ENCODE results near the gene COQ10A. TPM values are rescaled to one million over a fixed set of nuclear protein-coding genes. Genes with fewer than 3 reads are reported as not detected.
A peak's percentile ranks its signal among the peaks of the same experiment; 100 is the strongest.
"Not testable (repeated sequence)": the region's sequence is repeated elsewhere in the genome, so short reads cannot be mapped to it uniquely, and the experiment has no call there.

Gene COQ10A
- polyA plus RNA-seq, 6 donors from 2014 or later, result 9.5 to 16.6 (median 14.2) TPM

GRCh38 chr12:56253091-56253490 is 13.7 kb upstream of the COQ10A start:
- ATAC-seq (ENCODE audit: low read depth in 2 of 2) (no peak), DNase-seq (no peak)
- no peaks in the 10 kb centered on the region for H3K9me3 Mint-ChIP-seq
- no peak overlapping the region for H3K27ac Mint-ChIP-seq
- peaks cover 5 to 18% of the 10 kb centered on the region in 2 donors for H3K36me3 Mint-ChIP-seq
- H3K27me3 Mint-ChIP-seq, result no peaks in the 10 kb centered on the region
- H3K4me3 Mint-ChIP-seq, result peak overlapping the region in 1 of 8 donors; percentile 41
- peaks cover 15 to 17% (median 16%) of the 10 kb centered on the region in 3 donors for H3K4me1 Mint-ChIP-seq

GRCh38 chr12:56255671-56256070 is 11.1 kb upstream of the COQ10A start:
- peak overlapping the region in 4 of 8 donors; percentile 7 to 84 (median 80) for H3K4me3 Mint-ChIP-seq

GRCh38 chr12:56256326-56256960 is 10.3 kb upstream of the COQ10A start:
- no peaks in the 10 kb centered on the region for H3K27me3 Mint-ChIP-seq
- H3K4me1 Mint-ChIP-seq, result peaks cover 22 to 24% (median 22%) of the 10 kb centered on the region in 3 donors
- no peaks in the 10 kb centered on the region for H3K9me3 Mint-ChIP-seq
- no peak for ATAC-seq (ENCODE audit: low read depth in 2 of 2)
- no peak for DNase-seq
- peak overlapping the region in 7 of 8 donors; percentile 79 to 93 (median 82) for H3K4me3 Mint-ChIP-seq
- peaks cover 5 to 18% of the 10 kb centered on the region in 2 donors for H3K36me3 Mint-ChIP-seq
- peak overlapping the region in 2 of 6 donors; percentile 73 to 86 for H3K27ac Mint-ChIP-seq

More at GRCh38 chr12:56255671-56256070, 11.1 kb upstream of the COQ10A start:
- peak overlapping the region in 1 of 6 donors; percentile 86 for H3K27ac Mint-ChIP-seq
- ATAC-seq (ENCODE audit: low read depth in 2 of 2) (no peak), DNase-seq (no peak)
- H3K27me3 Mint-ChIP-seq, result no peaks in the 10 kb centered on the region
- H3K4me1 Mint-ChIP-seq, result peaks cover 22 to 24% (median 22%) of the 10 kb centered on the region in 3 donors
- peaks cover 5 to 18% of the 10 kb centered on the region in 2 donors for H3K36me3 Mint-ChIP-seq
- H3K9me3 Mint-ChIP-seq, result no peaks in the 10 kb centered on the region

- DNase-seq (no peak), ATAC-seq (ENCODE audit: low read depth in 2 of 2) (no peak)
- Mint-ChIP-seq H3K27me3 (no peaks in the 10 kb centered on the region), H3K27ac (peak overlapping the region in 4 of 6 donors; percentile 2 to 90 (median 80)), H3K36me3 (peaks cover 3 to 18% of the 10 kb centered on the region in 2 donors), H3K4me3 (peak overlapping the region; percentile 79 to 93 (median 86)), H3K9me3 (no peaks in the 10 kb centered on the region), H3K4me1 (peaks cover 18 to 24% (median 22%) of the 10 kb centered on the region in 3 donors)
Observed at GRCh38 chr12:56257071-56257470, 9.7 kb upstream of the COQ10A start.

- H3K4me3 Mint-ChIP-seq, result peak overlapping the region; percentile 79 to 93 (median 86)
- no peak for DNase-seq
Observed at GRCh38 chr12:56257491-56258067, 9.2 kb upstream of the COQ10A start.

GRCh38 chr12:56258068-56258819 is 8.5 kb upstream of the COQ10A start, which contains the start of gene ANKRD52:
Gene ANKRD52, minus strand, starts transcription at chr12:56258384. Its CDS starts 115 bp downstream, at chr12:56258269.
- H3K9me3 Mint-ChIP-seq, result no peaks in the 10 kb centered on the region
- no peaks in the 10 kb centered on the region for H3K27me3 Mint-ChIP-seq
- ATAC-seq (ENCODE audit: low read depth in 2 of 2) (peak; percentile 94), DNase-seq (peak; percentile 87)
- peak within 1 kb of the TSS; percentile 90 to 96 (median 94) for H3K4me3 Mint-ChIP-seq
- H3K36me3 Mint-ChIP-seq, result peaks cover 0 to 18% of the 10 kb centered on the region in 2 donors
- H3K27ac Mint-ChIP-seq, result peak within 1 kb of the TSS; percentile 38 to 98 (median 89)
- peaks cover 18 to 24% (median 22%) of the 10 kb centered on the region in 3 donors for H3K4me1 Mint-ChIP-seq

More at GRCh38 chr12:56257491-56258067, 9.2 kb upstream of the COQ10A start:
- H3K9me3 Mint-ChIP-seq, result no peaks in the 10 kb centered on the region
- peak overlapping the region; percentile 2 to 94 (median 67) for H3K27ac Mint-ChIP-seq
- H3K27me3 Mint-ChIP-seq, result no peaks in the 10 kb centered on the region
- peaks cover 18 to 24% (median 22%) of the 10 kb centered on the region in 3 donors for H3K4me1 Mint-ChIP-seq
- peak; percentile 10 to 13 for ATAC-seq (ENCODE audit: low read depth in 2 of 2)
- peaks cover 0 to 18% of the 10 kb centered on the region in 2 donors for H3K36me3 Mint-ChIP-seq

GRCh38 chr12:56258820-56259183 is 7.9 kb upstream of the COQ10A start:
- no peak for DNase-seq
- Mint-ChIP-seq H3K36me3 (peaks cover 0 to 18% of the 10 kb centered on the region in 2 donors), H3K27ac (peak overlapping the region; percentile 38 to 98 (median 89)), H3K4me3 (peak overlapping the region; percentile 90 to 96 (median 94)), H3K9me3 (no peaks in the 10 kb centered on the region), H3K27me3 (no peaks in the 10 kb centered on the region), H3K4me1 (peaks cover 18 to 24% (median 22%) of the 10 kb centered on the region in 3 donors)
- ATAC-seq (ENCODE audit: low read depth in 2 of 2), result no peak

GRCh38 chr12:56260380-56260779 is 6.4 kb upstream of the COQ10A start:
- Mint-ChIP-seq H3K27me3 (no peaks in the 10 kb centered on the region), H3K36me3 (peaks cover 0 to 8% of the 10 kb centered on the region in 2 donors), H3K9me3 (no peaks in the 10 kb centered on the region), H3K4me3 (peak overlapping the region in 4 of 8 donors; percentile 22 to 81 (median 52)), H3K27ac (no peak overlapping the region), H3K4me1 (peaks cover 18 to 24% (median 22%) of the 10 kb centered on the region in 3 donors)
- DNase-seq (no peak), ATAC-seq (ENCODE audit: low read depth in 2 of 2) (no peak)

GRCh38 chr12:56260921-56261320 is 5.8 kb upstream of the COQ10A start:
- DNase-seq (no peak), ATAC-seq (ENCODE audit: low read depth in 2 of 2) (no peak)
- peak overlapping the region in 1 of 6 donors; percentile 81 for H3K27ac Mint-ChIP-seq
- H3K9me3 Mint-ChIP-seq, result no peaks in the 10 kb centered on the region
- peak overlapping the region in 4 of 8 donors; percentile 37 to 81 (median 42) for H3K4me3 Mint-ChIP-seq
- H3K27me3 Mint-ChIP-seq, result no peaks in the 10 kb centered on the region
- peaks cover 17 to 22% (median 22%) of the 10 kb centered on the region in 3 donors for H3K4me1 Mint-ChIP-seq
- H3K36me3 Mint-ChIP-seq, result peaks cover 0 to 5% of the 10 kb centered on the region in 2 donors

GRCh38 chr12:56261503-56262232 is 5.1 kb upstream of the COQ10A start:
- DNase-seq (no peak), ATAC-seq (ENCODE audit: low read depth in 2 of 2) (no peak)
- no peaks in the 10 kb centered on the region for H3K27me3 Mint-ChIP-seq
- H3K27ac Mint-ChIP-seq, result peak overlapping the region in 1 of 6 donors; percentile 7
- peaks cover 16 to 21% (median 21%) of the 10 kb centered on the region in 3 donors for H3K4me1 Mint-ChIP-seq
- no peaks in the 10 kb centered on the region for H3K9me3 Mint-ChIP-seq
- peak overlapping the region in 1 of 8 donors; percentile 81 for H3K4me3 Mint-ChIP-seq
- no peaks in the 10 kb centered on the region for H3K36me3 Mint-ChIP-seq

GRCh38 chr12:56262955-56263354 is 3.8 kb upstream of the COQ10A start:
- not testable (repeated sequence) for DNase-seq; H3K27me3 Mint-ChIP-seq; H3K9me3 Mint-ChIP-seq; ATAC-seq (ENCODE audit: low read depth in 2 of 2); H3K4me3 Mint-ChIP-seq; H3K27ac Mint-ChIP-seq; H3K36me3 Mint-ChIP-seq
- H3K4me1 Mint-ChIP-seq, result peaks cover 20 to 25% (median 21%) of the 10 kb centered on the region in 3 donors

GRCh38 chr12:56266068-56266692 is 562 bp upstream of the COQ10A start:
- H3K27me3 Mint-ChIP-seq; DNase-seq; ATAC-seq (ENCODE audit: low read depth in 2 of 2); H3K9me3 Mint-ChIP-seq; H3K36me3 Mint-ChIP-seq: not testable (repeated sequence)
- H3K4me1 Mint-ChIP-seq, result peaks cover 16 to 21% (median 16%) of the 10 kb centered on the region in 3 donors
- peak overlapping the region; percentile 89 to 96 (median 96) for H3K4me3 Mint-ChIP-seq
- peak overlapping the region; percentile 86 to 98 (median 97) for H3K27ac Mint-ChIP-seq
